H9 (cell line): ENCODE data around the gene RBBP4. TPM values are rescaled to one million over a fixed set of nuclear protein-coding genes. Genes with fewer than 3 reads are reported as not detected.

ENCODE experiments used
- DNase-seq: peaks from one replicate; pipeline ENCODE4 v3.0.0-alpha.2; 2017
- H2AFZ ChIP-seq: one replicate; pipeline ENCODE4 v1.6.1; 2013; ENCODE audit warnings: mild to moderate bottlenecking, low read length, control low read depth, moderate library complexity
- H2AK5ac ChIP-seq: 2 replicates; pipeline ENCODE4 v1.6.1; 2013; ENCODE audit warnings: low read length, control low read depth, mixed read lengths; ENCODE audit not compliant: insufficient read length
- H2BK120ac ChIP-seq: one replicate; pipeline ENCODE4 v1.6.1; 2013; ENCODE audit warnings: low read depth, mild to moderate bottlenecking, low read length, control low read depth, inconsistent platforms; ENCODE audit not compliant: poor library complexity, severe bottlenecking
- H2BK12ac ChIP-seq: 2 replicates; pipeline ENCODE4 v1.6.1; 2013; ENCODE audit warnings: low read length, control low read depth, mixed read lengths, low read depth; ENCODE audit not compliant: insufficient read length
- H2BK15ac ChIP-seq: 2 replicates; pipeline ENCODE4 v1.6.1; 2013; ENCODE audit warnings: low read depth, low read length, control low read depth
- H2BK20ac ChIP-seq: one replicate; pipeline ENCODE4 v1.6.1; 2013; ENCODE audit warnings: low read depth, mild to moderate bottlenecking, low read length, control low read depth, inconsistent platforms; ENCODE audit not compliant: poor library complexity, severe bottlenecking
- H2BK5ac ChIP-seq: 2 replicates; pipeline ENCODE4 v1.6.1; 2013; ENCODE audit warnings: low read length, control low read depth, mixed read lengths; ENCODE audit not compliant: insufficient read length
- H3K14ac ChIP-seq: 2 replicates; pipeline ENCODE4 v1.6.1; 2013; ENCODE audit warnings: low read length, control low read depth; ENCODE audit not compliant: insufficient read depth
- H3K18ac ChIP-seq: 2 replicates; pipeline ENCODE4 v1.6.1; 2013; ENCODE audit warnings: low read depth, mild to moderate bottlenecking, mixed read lengths, low read length, control low read depth; ENCODE audit not compliant: insufficient read length
- H3K23ac ChIP-seq: 2 replicates; pipeline ENCODE4 v1.6.1; 2013; ENCODE audit warnings: low read length, control low read depth, mixed read lengths, low read depth; ENCODE audit not compliant: insufficient read length
- H3K23me2 ChIP-seq: 2 replicates; pipeline ENCODE4 v1.6.1; 2013; ENCODE audit warnings: low read depth, mild to moderate bottlenecking, mixed read lengths, low read length, control low read depth; ENCODE audit not compliant: insufficient read length, poor library complexity, severe bottlenecking
- H3K27ac ChIP-seq: 2 replicates; pipeline ENCODE4 v1.5.1; 2013; ENCODE audit warnings: low read length, control low read depth, mixed read lengths, low read depth; ENCODE audit not compliant: insufficient read length
- H3K27me3 ChIP-seq: 2 replicates; pipeline ENCODE4 v1.6.1; 2013; ENCODE audit warnings: low read length, control low read depth, inconsistent platforms; ENCODE audit not compliant: insufficient read depth
- H3K4ac ChIP-seq: 2 replicates; pipeline ENCODE4 v1.6.1; 2013; ENCODE audit warnings: low read depth, mild to moderate bottlenecking, control low read depth, inconsistent platforms, low read length, moderate library complexity
- H3K4me1 ChIP-seq: 2 replicates; pipeline ENCODE4 v1.6.1; 2013; ENCODE audit warnings: low read length, control low read depth, inconsistent platforms; ENCODE audit not compliant: insufficient read depth
- H3K4me2 ChIP-seq: 2 replicates; pipeline ENCODE4 v1.6.1; 2013; ENCODE audit warnings: low read length, control low read depth, mixed read lengths; ENCODE audit not compliant: insufficient read length, insufficient read depth
- H3K56ac ChIP-seq: 2 replicates; pipeline ENCODE4 v1.6.1; 2013; ENCODE audit warnings: low read depth, mild to moderate bottlenecking, mixed read lengths, low read length, control low read depth; ENCODE audit not compliant: insufficient read length
- H3K79me1 ChIP-seq: 2 replicates; pipeline ENCODE4 v1.6.1; 2013; ENCODE audit warnings: low read depth, mild to moderate bottlenecking, moderate library complexity, low read length, control low read depth, inconsistent platforms; ENCODE audit not compliant: insufficient read depth, poor library complexity, severe bottlenecking
- H3K79me2 ChIP-seq: 2 replicates; pipeline ENCODE4 v1.6.1; 2013; ENCODE audit warnings: low read length, control low read depth, inconsistent platforms; ENCODE audit not compliant: insufficient read depth
- H3K9ac ChIP-seq: 2 replicates; pipeline ENCODE4 v1.6.1; 2013; ENCODE audit warnings: low read length, control low read depth, mixed read lengths; ENCODE audit not compliant: insufficient read length; ENCODE audit errors: extremely low read depth
- H3K9me3 ChIP-seq: one replicate; pipeline ENCODE4 v1.6.1; 2013; ENCODE audit warnings: low read depth, low read length, inconsistent platforms; ENCODE audit not compliant: control insufficient read depth
- H3T11ph ChIP-seq: one replicate; pipeline ENCODE4 v1.6.1; 2013; ENCODE audit warnings: mild to moderate bottlenecking, low read length, control low read depth, inconsistent platforms
- H4K20me1 ChIP-seq: one replicate; pipeline ENCODE4 v1.6.1; 2013; ENCODE audit not compliant: control insufficient read depth, insufficient read length, insufficient read depth
- H4K5ac ChIP-seq: 2 replicates; pipeline ENCODE4 v1.6.1; 2013; ENCODE audit warnings: low read depth, mild to moderate bottlenecking, mixed read lengths, low read length, control low read depth; ENCODE audit not compliant: insufficient read length
- H4K8ac ChIP-seq: replicated peaks from 2 replicates; pipeline ENCODE4 v1.6.1; 2013; ENCODE audit warnings: low read length, control low read depth, mixed read lengths, low read depth; ENCODE audit not compliant: insufficient read length
- H4K91ac ChIP-seq: 2 replicates; pipeline ENCODE4 v1.6.1; 2013; ENCODE audit warnings: low read depth, mild to moderate bottlenecking, moderate library complexity, mixed read lengths, low read length, control low read depth; ENCODE audit not compliant: insufficient read length
- H3K27ac Mint-ChIP-seq, 3 experiments: 2 replicates in 2 of 3; 3 replicates in 1 of 3; pipeline ENCODE4 v1.8.0; 2020 to 2021; ENCODE audit warnings: mixed read lengths in 3 of 3, mild to moderate bottlenecking in 1 of 3, moderate library complexity in 1 of 3
- H3K27me3 Mint-ChIP-seq: 2 replicates; pipeline ENCODE4 v1.8.0; 2021; ENCODE audit warnings: low read depth, mild to moderate bottlenecking, moderate library complexity, mixed read lengths
- H3K36me3 Mint-ChIP-seq, 3 experiments: 2 replicates in 2 of 3; 3 replicates in 1 of 3; pipeline ENCODE4 v1.8.0; 2020 to 2021; ENCODE audit warnings: low read depth in 3 of 3, mixed read lengths in 3 of 3; ENCODE audit not compliant: insufficient read depth in 1 of 3
- H3K4me1 Mint-ChIP-seq, 2 experiments: 2 replicates each; pipeline ENCODE4 v1.8.0; 2020; ENCODE audit warnings: mixed read lengths in 2 of 2
- H3K4me3 Mint-ChIP-seq, 2 experiments: 2 replicates in 1 of 2; 3 replicates in 1 of 2; pipeline ENCODE4 v1.8.0; 2020 to 2021; ENCODE audit warnings: mild to moderate bottlenecking in 2 of 2, mixed read lengths in 2 of 2, moderate library complexity in 1 of 2
- H3K9me3 Mint-ChIP-seq, 2 experiments: 2 replicates in 1 of 2; 3 replicates in 1 of 2; pipeline ENCODE4 v1.8.0; 2020; ENCODE audit warnings: mild to moderate bottlenecking in 2 of 2, mixed read lengths in 2 of 2, moderate library complexity in 1 of 2
- CTCF ChIP-seq: fragments of 200-600 bp; sonication (generic); conservative IDR thresholded peaks from 3 replicates; pipeline ENCODE4 v1.8.0; 2021; ENCODE audit warnings: antibody characterized with exemption, mild to moderate bottlenecking
- WGBS: extraction: QIAGEN DNeasy Blood & Tissue Kit; methylation state at CpG from one replicate; pipeline ENCODE4 v1.1.7; 2013; ENCODE audit warnings: missing lambda C conversion rate, low lambda C conversion rate, mixed read lengths; ENCODE audit not compliant: insufficient read length; ENCODE audit errors: extremely low coverage; 5-methylcytosine and 5-hydroxymethylcytosine counted together
- total RNA-seq: library from RNA; stranded (reverse); gene quantifications from 2 replicates; pipeline ENCODE4 v1.2.1, GENCODE V29; 2021

RBBP4 gene
- total RNA-seq, 1 experiment from 2014 or later = 416 TPM

DNA sequence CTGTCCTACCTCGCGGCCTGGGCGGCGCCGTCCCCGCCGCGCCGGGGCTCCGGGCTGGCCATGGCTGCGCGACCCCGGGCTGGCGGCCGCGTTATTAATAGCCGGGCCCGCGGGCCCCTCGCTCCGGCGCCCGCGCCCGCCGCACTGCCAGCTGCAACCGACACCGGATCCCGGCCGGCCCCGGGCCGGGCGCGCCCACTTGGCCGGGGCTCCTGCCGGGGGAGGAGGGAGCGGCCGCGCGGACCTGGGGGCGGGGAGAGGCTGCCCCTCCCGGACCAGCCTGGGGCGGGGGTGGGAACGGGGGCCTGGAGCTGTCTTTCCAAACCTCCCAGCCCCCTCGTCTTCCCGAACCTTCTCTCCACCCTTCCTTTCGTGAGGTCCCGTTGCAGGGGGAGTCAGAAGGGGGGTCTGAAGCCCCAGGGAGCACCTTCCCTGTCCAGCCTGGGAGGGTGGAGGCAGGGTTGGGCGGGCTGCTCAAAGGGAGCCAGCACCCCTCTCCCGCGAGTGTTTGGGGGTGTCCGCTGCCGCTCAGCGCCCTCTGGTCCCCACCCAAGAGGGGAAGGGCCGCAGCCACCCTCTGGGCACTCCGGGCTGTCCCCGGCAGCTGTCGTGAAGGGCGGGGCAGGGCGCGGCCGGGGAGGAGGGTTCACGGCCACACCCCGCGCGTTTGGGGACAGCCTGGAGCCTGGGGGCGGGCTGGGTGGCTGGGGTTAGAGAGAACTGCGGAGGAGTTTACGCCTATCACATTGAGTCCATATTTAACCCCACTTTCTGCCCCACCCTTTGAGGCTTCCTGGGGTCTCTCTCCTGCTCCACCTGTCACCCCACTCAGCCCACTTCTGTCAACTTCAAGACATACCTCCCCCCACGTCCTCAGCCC is 51.8 kb downstream of the RBBP4 start, which contains the start of gene SYNC:
TSS of gene SYNC (minus strand) at position 172 of the 880 bp plus-strand sequence. CDS start at position 62, 110 bp downstream.
- peaks cover 0 to 1% (median 0%) of the 10 kb centered on the region in 3 experiments; a peak in 1 of 7 replicates for H3K36me3 Mint-ChIP-seq
- no peak within 1 kb of the TSS for H2BK15ac ChIP-seq
- H3K18ac ChIP-seq = no peak within 1 kb of the TSS
- H4K20me1 ChIP-seq = no peaks in the 10 kb centered on the region
- H3K23ac ChIP-seq = no peak within 1 kb of the TSS
- no peak within 1 kb of the TSS for H3K27ac Mint-ChIP-seq
- no peak within 1 kb of the TSS for H2BK5ac ChIP-seq
- H3K79me2 ChIP-seq = no peaks in the 10 kb centered on the region
- no peak within 1 kb of the TSS for H3K56ac ChIP-seq
- H3K27ac ChIP-seq = no peak within 1 kb of the TSS
- H3K79me1 ChIP-seq = no peaks in the 10 kb centered on the region
- DNase-seq = no peak
- no peak within 1 kb of the TSS for H4K91ac ChIP-seq
- no peak within 1 kb of the TSS for H3K9ac ChIP-seq
- no peak for TF ChIP-seq CTCF
- H3K14ac ChIP-seq = no peak within 1 kb of the TSS; the same call in 1 of the 2 replicates
- H3K27me3 ChIP-seq = peaks cover 5% of the 10 kb centered on the region; the same call in 1 of the 2 replicates
- H2AFZ ChIP-seq = no peak within 1 kb of the TSS
- no peak within 1 kb of the TSS for H4K8ac ChIP-seq
- peaks cover 10% of the 10 kb centered on the region for H3K23me2 ChIP-seq
- no peaks in the 10 kb centered on the region; the same call in 1 of the 2 replicates for H3K4me1 ChIP-seq
- H2AK5ac ChIP-seq = no peak within 1 kb of the TSS
- no peaks in the 10 kb centered on the region for H3K9me3 Mint-ChIP-seq
- H3K4me2 ChIP-seq = peak within 1 kb of the TSS; percentile 82
- peaks cover 55% of the 10 kb centered on the region for H3K27me3 Mint-ChIP-seq
- no peak within 1 kb of the TSS for H2BK20ac ChIP-seq
- no peak within 1 kb of the TSS for H2BK12ac ChIP-seq
- no peak within 1 kb of the TSS for H4K5ac ChIP-seq
- H3K9me3 ChIP-seq = no peaks in the 10 kb centered on the region
- WGBS = no CpG with 5 or more reads among the region's 70 CpGs
- peak within 1 kb of the TSS; percentile 68 to 80 for H3K4me3 Mint-ChIP-seq
- no peak within 1 kb of the TSS for H2BK120ac ChIP-seq
- H3T11ph ChIP-seq = no peak within 1 kb of the TSS
- H3K4ac ChIP-seq = no peak within 1 kb of the TSS
- H3K4me1 Mint-ChIP-seq = peaks cover 15 to 17% of the 10 kb centered on the region in 2 experiments
